ENCODE measurements around the gene NACAD.

Gene NACAD, protein sequence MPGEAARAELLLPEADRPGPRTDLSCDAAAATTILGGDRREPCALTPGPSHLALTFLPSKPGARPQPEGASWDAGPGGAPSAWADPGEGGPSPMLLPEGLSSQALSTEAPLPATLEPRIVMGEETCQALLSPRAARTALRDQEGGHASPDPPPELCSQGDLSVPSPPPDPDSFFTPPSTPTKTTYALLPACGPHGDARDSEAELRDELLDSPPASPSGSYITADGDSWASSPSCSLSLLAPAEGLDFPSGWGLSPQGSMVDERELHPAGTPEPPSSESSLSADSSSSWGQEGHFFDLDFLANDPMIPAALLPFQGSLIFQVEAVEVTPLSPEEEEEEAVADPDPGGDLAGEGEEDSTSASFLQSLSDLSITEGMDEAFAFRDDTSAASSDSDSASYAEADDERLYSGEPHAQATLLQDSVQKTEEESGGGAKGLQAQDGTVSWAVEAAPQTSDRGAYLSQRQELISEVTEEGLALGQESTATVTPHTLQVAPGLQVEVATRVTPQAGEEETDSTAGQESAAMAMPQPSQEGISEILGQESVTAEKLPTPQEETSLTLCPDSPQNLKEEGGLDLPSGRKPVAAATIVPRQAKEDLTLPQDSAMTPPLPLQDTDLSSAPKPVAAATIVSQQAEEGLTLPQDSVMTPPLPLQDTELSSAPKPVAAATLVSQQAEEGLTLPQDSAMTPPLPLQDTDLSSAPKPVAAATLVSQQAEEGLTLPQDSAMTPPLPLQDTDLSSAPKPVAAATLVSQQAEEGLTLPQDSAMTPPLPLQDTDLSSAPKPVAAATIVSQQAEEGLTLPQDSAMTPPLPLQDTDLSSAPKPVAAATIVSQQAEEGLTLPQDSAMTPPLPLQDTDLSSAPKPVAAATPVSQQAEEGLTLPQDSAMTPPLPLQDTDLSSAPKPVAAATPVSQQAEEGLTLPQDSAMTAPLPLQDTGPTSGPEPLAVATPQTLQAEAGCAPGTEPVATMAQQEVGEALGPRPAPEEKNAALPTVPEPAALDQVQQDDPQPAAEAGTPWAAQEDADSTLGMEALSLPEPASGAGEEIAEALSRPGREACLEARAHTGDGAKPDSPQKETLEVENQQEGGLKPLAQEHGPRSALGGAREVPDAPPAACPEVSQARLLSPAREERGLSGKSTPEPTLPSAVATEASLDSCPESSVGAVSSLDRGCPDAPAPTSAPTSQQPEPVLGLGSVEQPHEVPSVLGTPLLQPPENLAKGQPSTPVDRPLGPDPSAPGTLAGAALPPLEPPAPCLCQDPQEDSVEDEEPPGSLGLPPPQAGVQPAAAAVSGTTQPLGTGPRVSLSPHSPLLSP (N-terminal part only)

DNA sequence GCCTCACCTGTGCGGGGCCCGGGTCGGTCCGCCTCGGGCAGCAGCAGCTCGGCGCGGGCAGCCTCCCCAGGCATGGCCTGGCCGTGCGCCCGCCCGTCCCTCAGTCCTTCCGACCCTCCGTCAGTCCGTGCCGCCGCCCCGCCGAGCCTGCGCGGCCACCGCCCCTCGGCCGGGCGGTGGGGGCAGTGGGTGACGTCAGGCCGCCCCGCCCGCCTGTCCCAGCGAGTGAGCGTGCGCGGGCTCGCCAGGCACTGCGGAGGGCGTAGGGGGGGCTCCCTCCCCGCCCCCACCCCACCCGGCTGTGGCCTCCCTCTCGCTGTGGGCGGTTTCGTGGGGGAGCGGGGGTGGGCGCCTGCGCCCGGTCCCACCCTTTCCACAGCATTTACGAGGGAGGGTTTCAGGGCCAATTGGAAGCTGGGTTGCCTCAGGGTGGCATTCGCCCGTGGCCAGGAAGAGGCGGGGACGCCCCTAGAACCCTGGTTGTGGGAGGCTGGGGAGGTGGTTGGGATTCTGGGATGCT is at the start of gene NACAD:
Gene NACAD, minus strand, starts transcription at position 149 of the 520 bp plus-strand sequence. Its CDS starts 75 bp downstream, at position 74.
- no peak for DNase-seq

DNA sequence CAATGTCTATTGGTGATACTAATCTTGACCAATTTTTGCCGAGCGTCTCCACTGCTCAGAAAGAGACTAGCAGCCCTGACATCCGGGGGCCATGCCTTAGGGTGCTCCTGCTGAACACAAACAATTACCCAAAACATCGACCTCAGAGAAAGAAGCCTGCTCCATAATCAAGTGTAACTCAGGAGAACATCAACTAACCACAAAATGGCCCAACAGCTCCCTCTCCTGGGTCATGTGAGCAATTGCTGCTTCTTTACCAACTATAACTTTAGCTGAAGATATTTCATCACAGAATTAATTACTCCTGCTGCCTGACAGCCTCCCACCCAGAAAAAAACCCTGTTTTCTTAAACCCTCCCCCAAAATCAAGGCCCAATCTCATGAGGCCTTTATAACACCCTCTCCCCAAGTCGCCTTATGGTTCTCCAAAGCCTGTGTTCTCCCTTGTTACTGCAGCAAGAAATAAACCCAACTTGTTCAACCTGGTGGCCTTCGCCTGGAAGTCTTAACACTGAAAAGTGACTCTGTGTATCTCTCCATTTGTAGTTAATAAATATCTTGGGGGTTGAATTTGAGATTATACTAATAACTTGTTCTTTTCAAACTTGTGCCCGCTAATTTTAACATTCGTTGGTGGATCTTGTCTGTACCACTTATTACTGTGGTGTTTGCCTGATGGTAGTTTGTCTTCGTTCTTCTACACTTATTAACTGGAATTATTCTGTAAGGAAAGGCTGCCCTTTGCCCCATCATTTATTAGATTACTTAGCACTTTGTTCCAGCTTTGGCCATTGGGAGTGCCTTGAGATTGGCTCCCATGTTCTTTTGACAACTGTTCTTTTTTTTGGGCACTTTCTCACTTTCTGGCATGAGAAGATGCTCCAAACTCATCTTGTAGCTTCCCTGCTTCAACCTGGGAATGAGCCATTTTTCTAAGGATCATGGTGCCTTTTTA is 47.6 kb upstream of the NACAD start:
- DNase-seq = peak; percentile 25 to 47 (median 44)

DNA sequence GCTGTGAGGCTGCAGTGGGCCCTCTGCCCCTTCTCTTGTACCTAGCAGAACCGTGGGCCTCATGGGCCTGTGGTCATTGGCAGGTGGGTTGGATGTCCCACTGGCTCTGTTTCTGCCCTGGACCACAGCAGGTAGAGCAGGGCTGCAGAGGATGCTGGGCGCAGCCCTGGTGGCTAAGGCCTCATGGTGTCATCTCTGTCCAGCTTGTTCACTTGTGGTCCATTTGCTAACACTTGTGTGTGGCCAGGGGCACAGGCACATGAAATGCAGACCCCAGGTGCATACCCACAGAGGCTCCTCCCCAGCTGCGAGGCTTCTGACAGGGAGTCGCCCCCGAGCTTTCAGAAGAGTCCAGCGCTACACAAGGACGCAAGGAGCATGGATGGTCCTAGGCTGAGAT is 45.1 kb upstream of the NACAD start:
- DNase-seq = no peak

DNA sequence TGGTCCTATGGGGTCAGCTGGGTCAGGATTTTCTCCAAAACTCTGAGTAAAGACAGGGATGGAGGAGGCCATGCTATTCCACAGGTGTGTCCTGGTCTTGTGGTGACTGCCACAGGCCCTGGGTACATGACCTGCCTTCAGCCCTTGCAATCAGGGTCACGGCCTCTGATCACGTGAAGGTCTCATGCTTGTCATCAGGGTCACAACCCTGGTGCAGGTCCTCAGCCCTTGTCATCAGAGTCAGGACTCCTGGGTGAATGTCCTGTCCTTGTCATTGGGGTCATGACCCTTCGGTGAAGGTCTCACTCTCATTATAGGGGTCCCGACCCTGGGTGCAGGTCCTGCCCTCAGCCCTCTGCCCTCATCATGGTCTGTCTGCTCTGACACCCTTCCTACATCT is 44.6 kb upstream of the NACAD start:
- DNase-seq = no peak

DNA sequence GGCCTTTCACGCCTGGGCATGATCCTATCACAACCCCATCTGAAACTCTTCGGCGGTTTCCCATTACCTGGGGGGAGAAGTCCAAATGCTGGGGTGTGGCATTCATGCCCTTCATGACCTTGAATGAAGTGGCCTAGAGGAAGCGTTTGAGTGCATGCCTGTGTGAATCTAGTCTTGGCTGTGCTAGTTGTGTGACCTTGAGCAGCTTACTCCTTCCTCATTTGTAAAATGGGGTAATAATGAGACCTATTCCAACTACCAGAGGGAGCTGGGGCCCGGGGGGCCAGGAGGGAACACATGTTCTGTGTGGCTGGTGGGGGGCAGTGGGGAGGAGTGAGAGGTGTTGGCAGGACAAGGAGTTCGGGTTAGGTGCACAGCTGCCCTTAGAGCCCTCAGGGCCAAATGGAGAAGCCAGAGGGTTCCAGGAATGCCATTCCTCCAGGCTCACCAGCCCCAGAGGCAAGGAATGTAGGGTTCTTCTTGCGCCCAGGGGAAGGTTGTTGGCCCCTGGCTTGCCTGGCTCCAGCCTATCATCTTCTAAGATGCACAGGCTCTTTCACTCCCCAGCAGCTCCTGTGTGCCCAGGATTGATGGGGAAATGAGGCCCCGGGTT is 44.0 kb upstream of the NACAD start:
- no peak for DNase-seq

DNA sequence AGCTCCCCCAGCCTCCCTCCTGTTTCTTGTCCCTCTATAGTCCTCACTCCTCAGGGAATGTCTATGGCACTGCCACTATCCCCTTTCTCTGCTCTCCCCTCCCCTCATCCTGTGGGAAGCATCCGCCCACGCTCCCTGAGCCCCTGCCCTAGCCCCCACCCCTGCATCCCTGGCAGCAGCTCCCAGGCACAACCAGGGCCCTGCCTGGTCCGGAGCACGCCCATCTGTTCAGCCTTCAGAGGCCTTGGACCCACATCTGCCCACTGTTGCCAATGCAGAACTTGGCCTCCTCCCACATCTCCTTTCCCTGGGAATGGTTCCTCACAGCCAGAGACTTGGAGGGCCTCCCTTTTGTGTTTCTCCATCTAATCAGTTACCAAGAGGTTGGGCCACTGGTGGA is 43.1 kb upstream of the NACAD start:
- no peak for DNase-seq

DNA sequence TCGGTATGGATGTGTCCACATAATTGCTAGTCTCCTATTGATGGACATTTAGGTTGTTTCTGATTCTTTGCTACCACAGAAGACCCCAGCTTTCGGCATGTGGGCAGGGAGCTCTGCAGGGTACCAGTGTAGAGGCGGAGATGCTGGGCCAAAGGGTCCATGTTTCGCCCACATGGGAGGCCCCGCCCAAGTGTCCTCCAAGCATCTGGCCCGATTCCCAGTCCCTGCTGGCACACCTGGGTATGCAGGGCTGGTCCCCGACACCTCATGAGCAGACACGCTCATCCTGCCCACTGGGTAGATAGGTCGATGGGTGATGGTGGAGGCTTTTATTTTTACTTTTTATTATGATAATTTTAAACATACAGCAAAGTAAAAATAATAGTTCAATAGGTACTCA is 42.1 kb upstream of the NACAD start:
- no peak for DNase-seq

DNA sequence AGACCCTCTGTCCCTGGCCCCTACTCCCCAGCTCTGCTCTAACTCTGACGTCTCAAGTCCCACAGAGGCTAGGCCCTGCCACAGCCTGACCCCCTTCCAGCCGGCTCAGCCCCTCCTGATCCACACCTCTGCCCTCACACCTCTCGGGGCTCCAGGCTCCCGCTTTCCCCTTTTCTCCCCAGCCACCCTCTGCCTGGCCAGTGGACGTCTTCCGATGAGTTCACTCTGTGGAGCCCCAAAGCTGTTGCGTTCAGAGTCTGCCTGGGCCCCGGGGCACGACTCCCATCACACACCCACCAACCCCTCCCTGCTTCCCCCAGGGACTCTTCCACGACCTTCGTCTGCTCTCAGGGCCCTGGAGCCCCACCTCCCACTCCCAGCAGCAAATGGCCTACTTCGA is 41.1 kb upstream of the NACAD start:
- DNase-seq = no peak

DNA sequence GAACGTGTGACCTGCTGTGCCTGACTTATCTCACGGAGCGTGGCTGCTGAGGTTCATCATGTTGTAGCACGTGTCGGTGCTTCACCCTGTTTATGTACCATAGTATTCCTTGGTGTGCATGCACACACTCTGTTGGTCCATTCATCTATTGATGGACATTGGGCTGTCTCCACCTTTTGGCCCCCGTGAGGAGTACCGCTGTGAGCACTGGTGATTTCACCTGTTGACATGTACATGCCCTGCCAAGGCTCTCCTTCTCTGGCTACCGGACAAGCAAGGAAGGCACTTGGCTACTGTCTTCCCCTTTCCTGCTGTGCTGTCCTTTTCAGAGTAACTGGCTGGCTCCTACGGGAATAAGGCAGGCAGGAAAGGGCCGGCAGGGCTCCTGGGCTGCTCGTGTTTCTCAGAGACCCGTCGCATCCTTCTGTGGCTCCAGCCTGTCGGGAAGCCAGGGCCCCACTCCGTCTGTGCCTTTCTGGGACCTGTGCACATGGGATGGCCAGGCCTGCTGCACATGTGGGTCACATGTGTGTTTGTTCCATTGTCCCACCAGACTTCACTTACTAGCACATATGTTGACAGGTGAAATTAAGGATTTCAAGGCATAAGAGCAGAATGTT is 40.5 kb upstream of the NACAD start:
- no peak for DNase-seq

DNA sequence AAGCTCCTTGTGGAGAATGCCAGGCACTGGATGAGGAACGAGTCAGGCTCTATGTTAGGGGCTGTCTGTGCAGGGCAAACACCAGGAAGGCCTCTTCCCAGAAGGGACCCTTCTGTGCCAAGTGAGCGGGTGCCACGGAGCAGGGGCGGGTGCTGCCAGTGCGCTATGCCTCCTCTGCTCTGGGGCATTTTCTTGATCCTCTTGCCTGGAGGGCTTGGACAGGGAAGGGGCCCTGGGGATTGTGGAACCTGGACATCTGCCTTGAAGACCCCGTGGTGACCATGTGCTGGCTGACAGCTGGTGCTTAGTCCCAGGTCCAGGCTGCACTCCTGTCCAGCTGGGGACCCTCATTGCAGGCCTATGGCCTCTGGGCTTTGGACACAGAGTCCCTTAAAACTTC is 38.2 kb upstream of the NACAD start:
- DNase-seq = no peak

DNA sequence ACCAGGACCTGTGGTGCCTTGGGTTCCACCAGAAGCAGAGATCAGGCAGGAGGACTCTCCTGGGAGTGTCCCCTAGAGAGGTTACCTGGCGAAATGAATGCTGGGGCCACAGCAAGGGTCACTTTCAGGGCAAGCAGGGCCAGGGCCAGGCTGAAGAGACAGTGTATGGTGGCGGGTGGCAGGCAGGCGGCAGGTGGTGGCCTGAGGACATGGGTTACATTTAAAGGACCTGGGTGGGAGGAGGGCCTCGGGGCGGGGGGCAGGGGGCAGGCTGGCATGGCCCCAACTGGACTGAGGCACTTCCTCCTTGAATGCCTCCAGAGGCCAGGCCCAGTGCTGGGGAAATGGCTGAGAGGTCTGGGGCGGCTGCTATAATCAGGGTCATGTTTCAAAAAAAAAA is 37.4 kb upstream of the NACAD start:
- DNase-seq = no peak

DNA sequence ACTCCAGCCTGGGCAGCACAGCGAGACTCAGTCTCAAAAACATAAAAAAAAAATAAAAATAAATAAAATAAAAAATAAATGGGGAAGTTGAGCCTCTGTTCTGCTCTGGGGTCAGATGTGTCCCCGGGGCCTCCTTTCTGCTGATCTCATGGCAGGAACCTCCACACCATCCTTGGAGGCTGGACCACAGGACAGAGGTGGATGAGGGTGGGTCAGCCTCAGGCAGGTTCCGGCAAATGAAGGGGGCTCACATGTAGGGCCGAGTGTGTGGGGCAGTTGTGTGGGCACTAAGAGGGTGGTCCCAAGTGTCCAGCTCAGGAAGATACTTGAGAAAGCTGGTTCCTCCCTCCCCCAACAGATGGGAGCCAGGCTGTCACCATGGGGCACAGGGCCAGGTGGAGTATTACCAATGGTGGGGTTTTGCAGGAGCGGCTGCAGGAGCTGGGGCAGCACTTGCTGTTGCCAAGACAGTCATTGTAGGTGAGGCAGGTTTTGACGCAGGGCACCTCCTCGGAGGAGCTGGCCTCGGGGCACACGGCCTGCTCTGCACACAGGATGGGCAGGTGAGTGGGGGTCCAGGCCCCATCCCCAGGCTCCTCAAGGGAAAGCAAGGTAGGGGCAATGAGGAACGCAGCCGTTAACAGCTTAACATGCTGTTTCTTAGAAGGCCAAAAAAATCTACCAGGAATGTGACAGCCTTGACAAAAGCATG is 36.6 kb upstream of the NACAD start:
- no peak for DNase-seq

DNA sequence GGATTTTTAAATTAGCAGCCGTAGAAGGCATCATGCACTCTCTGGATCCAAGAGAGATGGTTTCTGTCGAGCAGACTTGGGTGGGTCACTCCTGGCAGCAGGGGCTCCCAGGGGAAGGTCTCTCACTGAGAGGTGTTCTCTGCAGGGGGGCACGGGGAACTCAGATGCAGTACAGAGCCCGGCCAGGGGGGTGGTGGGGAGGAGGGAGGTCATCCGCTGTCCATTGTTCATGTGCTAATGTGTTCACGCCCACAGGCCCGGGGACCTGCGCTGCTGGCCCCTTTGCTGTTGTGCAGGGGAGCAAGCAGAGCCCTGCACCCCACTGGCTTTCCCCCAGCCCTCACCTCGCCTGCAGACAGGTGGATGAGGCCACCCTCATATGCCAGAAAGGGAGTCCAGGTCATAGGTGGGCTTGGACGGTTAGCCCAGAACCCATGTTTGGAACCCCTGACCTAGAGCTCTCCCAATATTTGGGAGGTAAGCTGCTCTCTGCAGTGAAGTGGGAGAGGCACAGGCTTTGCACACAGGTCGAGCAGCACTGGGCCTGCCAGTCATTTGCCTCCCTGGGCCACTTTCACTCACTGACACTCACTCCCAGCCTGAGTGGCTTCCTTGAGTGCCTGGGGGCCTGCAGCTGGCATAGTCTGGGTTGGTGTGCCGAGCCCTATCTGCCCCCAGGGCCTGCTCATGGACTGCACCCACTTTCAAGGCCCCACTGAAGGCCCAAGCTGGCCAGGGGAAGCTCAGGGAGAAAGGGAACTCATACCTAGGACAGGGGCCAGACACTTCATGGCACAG is 35.3 kb upstream of the NACAD start:
- DNase-seq = no peak

DNA sequence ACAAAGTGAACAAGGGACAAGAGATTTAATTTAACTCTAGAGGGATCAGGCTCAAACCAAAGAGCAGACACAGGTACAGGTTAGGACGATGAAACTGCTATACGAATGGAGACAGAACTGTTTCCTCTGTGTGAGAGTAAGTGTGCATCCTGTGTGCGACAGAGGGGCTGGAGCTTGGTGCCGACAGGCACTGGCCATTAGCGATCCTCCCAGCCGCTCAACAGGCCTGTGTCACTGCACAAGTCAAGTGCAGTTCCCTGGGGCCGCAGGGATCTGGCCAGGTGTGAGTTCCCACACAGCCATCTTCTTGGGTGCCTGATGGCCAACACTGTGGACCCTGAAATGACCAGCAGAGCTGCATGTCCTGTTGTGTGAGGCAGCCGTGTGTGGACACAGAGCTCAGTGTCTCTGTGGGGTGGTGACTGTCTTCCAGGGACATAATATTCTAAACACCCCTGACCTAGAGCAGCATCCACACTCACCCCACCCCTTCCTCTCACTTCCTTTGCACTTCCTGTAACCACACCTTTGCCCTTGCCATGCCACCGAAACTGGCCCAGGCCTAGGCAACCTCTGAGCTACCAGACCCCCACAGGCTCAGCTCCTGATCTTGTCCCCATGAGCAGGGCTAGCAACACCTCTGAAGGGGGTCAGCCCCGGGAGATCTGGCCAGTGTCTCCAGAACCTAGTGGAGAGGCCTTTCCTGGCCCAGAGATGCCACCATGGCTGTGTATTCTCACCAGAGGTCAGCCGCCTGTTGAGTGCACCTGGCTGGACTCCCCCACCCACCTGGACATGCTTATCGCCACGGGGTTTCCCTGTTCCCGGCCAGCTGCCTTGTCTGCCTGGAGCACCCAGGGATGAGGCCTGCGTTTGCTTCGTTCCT is 34.4 kb upstream of the NACAD start:
- DNase-seq = no peak

DNA sequence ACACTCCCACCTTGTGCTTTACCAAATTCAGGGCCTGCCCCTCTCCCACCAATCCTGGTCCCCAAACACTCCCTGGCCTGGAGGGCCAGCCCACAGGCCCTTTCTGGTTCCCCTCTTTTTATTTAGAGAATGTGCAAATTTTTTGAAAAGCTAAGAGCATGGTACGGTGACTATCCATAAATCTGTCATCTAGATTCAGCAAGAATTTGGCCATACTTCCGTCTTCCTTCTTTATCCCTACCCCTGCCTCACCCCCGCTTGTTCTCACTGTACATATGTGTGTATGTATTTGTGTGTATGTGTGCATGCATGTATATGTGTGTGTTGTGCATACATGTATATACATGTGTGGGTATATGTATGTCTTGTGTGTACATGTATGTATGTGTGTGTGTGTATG is 30.8 kb upstream of the NACAD start:
- DNase-seq = no peak

DNA sequence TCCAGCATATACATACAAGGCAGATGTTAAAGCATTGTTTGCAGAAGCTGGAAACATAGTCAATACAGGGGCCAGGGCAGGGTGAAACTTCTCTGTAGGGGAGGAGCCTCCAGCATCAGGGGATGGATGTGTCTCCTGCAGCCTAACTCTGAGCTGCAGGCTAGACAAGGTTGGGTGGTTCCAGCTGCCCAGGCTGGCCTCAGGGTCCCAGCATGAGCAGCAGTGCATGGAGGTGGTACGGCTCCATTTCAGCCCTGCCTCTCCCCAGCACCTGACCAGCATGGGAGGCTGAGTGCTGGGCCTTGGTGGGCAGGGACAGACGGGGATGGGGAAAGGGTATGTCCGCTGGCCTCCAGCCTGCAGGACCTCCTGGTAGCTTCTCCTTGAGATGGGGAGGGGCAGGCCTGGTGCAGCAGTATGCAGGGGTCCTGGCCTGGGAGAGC is 30.1 kb upstream of the NACAD start:
- no peak for DNase-seq

DNA sequence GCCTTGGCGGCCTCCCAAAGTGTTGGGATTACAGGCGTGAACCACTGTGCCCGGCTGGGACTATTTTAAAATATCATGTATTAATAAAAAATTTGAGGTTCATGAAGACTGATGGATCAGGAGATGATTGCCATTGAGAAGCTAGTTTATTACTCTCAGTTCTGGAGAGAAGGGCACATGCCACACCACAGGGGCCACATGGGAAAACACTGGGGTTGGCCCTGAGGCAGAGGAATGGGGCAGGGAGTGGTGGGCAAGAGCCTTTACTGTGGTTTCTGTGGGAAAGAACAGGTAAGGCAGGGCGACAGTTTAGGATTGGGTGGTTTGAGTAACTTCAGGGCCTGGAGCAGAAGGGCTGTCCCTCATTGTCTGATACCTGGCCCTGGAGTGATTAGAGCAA is 29.5 kb upstream of the NACAD start:
- DNase-seq = no peak

DNA sequence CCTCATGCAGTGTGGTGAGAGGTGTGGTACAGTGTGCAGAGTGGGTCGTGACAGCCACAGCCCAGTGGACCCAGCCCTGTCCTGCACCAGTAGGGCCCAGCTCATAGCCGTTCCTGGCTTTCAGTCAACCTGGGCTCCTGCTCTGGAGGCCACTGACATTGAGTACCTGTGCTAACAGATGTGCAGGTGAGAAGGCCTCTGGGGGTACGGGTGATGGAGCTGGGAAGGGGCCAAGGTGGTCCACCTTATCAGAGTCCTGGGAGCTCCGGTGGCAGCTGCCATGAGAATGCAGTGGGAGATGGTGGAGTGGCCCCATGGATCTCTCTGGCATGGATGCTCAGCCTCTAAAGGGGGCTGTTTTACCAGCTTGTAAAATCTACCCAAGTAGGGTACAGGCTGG is 28.8 kb upstream of the NACAD start:
- DNase-seq = no peak

Data from activated CD4-positive, CD25-positive, alpha-beta regulatory T cell (primary cell).